T1000 (cell line): ENCODE results near the gene GCNT2.
"Not testable (repeated sequence)": the region's sequence is repeated elsewhere in the genome, so short reads cannot be mapped to it uniquely, and the experiment has no call there.

Experiments
- DNase-seq: peaks from one replicate; lab custom pipeline; 2025; ENCODE audit warnings: mixed read lengths; lab: John Stamatoyannopoulos, UW

The GCNT2 gene

GRCh38 chr6:10610289-10610688, 89.1 kb downstream of the GCNT2 start:
- no peak for DNase-seq

GRCh38 chr6:10612161-10612560, 91.0 kb downstream of the GCNT2 start:
- no peak for DNase-seq

- DNase-seq: no peak
These were observed 91.9 kb downstream of the GCNT2 start for GRCh38 chr6:10613077-10613476.

GRCh38 chr6:10613723-10614122, 92.6 kb downstream of the GCNT2 start:
- DNase-seq: no peak

- no peak for DNase-seq
These were observed 94.5 kb downstream of the GCNT2 start for GRCh38 chr6:10615675-10616074.

GRCh38 chr6:10616266-10616665, 95.1 kb downstream of the GCNT2 start:
- DNase-seq: not testable (repeated sequence)

- no peak for DNase-seq
These were observed 96.0 kb downstream of the GCNT2 start for GRCh38 chr6:10617008-10617696.

- no peak for DNase-seq
These were observed 97.3 kb downstream of the GCNT2 start for GRCh38 chr6:10618409-10618808.

- DNase-seq: no peak
These were observed 100.1 kb downstream of the GCNT2 start for GRCh38 chr6:10621213-10621612.

GRCh38 chr6:10621847-10622246, 100.7 kb downstream of the GCNT2 start:
- DNase-seq: no peak

GRCh38 chr6:10624836-10625235, 103.7 kb downstream of the GCNT2 start:
- DNase-seq: no peak

GRCh38 chr6:10626154-10626741, 105.1 kb downstream of the GCNT2 start:
- DNase-seq: no peak

GRCh38 chr6:10627800-10628199, 106.6 kb downstream of the GCNT2 start:
- DNase-seq: no peak

- DNase-seq: no peak
These were observed 109.0 kb downstream of the GCNT2 start for GRCh38 chr6:10630178-10630577.

- DNase-seq: no peak
These were observed 112.1 kb downstream of the GCNT2 start for GRCh38 chr6:10633216-10633615.

GRCh38 chr6:10640412-10640811, 119.3 kb downstream of the GCNT2 start:
- no peak for DNase-seq

GRCh38 chr6:10641528-10641927, 120.4 kb downstream of the GCNT2 start:
- no peak for DNase-seq

GRCh38 chr6:10643201-10643651, 122.1 kb downstream of the GCNT2 start:
- DNase-seq: no peak

GRCh38 chr6:10644225-10644624, 123.1 kb downstream of the GCNT2 start:
- no peak for DNase-seq

- DNase-seq: no peak
These were observed 134.4 kb downstream of the GCNT2 start for GRCh38 chr6:10655508-10656055.

- DNase-seq: no peak
These were observed 138.0 kb downstream of the GCNT2 start for GRCh38 chr6:10658910-10659698.

GRCh38 chr6:10659699-10660348, 138.7 kb downstream of the GCNT2 start:
- no peak for DNase-seq
